Hepatocyte (in vitro differentiated cells): ENCODE results near the gene SLC25A33. TPM values are rescaled to one million over a fixed set of nuclear protein-coding genes. Genes with fewer than 3 reads are reported as not detected.
A peak's percentile ranks its signal among the peaks of the same experiment; 100 is the strongest.

Experiments used
- DNase-seq: peaks from one replicate; pipeline ENCODE4 v3.0.0-alpha.2; 2016; ENCODE audit warnings: low spot score
- H2AFZ ChIP-seq: fragments of 200-600 bp; sonication (generic); 2 replicates; pipeline ENCODE4 v1.6.0; 2016; ENCODE audit warnings: antibody characterized with exemption, mild to moderate bottlenecking
- H3K27ac ChIP-seq: fragments of 200-600 bp; sonication (generic); 2 replicates; pipeline ENCODE4 v1.5.1; 2016; ENCODE audit warnings: mild to moderate bottlenecking
- H3K27me3 ChIP-seq: fragments of 200-600 bp; sonication (generic); 2 replicates; pipeline ENCODE4 v1.6.1; 2016
- H3K36me3 ChIP-seq: fragments of 200-600 bp; sonication (generic); replicated peaks from 2 replicates; pipeline ENCODE4 v1.5.1; 2016; ENCODE audit warnings: low read depth; ENCODE audit not compliant: insufficient read depth
- H3K4me1 ChIP-seq: fragments of 200-600 bp; sonication (generic); 2 replicates; pipeline ENCODE4 v1.5.1; 2016; ENCODE audit warnings: mild to moderate bottlenecking, moderate library complexity; ENCODE audit not compliant: insufficient read depth
- H3K4me2 ChIP-seq: fragments of 200-600 bp; sonication (generic); 2 replicates; pipeline ENCODE4 v1.6.0; 2016
- H3K4me3 ChIP-seq: fragments of 200-600 bp; sonication (generic); 2 replicates; pipeline ENCODE4 v1.5.1; 2016; ENCODE audit warnings: mild to moderate bottlenecking
- H3K79me2 ChIP-seq: fragments of 200-600 bp; sonication (generic); 2 replicates; pipeline ENCODE4 v1.6.0; 2017; ENCODE audit warnings: mild to moderate bottlenecking
- H3K9me2 ChIP-seq: fragments of 200-600 bp; sonication (generic); replicated peaks from 2 replicates; pipeline ENCODE4 v1.6.0; 2017; ENCODE audit warnings: mild to moderate bottlenecking; ENCODE audit not compliant: insufficient read depth
- H3K9me3 ChIP-seq: fragments of 200-600 bp; sonication (generic); 2 replicates; pipeline ENCODE4 v1.5.1; 2016; ENCODE audit warnings: low read depth, mild to moderate bottlenecking
- H4K20me1 ChIP-seq: fragments of 200-600 bp; sonication (generic); 2 replicates; pipeline ENCODE4 v1.6.0; 2016; ENCODE audit warnings: mild to moderate bottlenecking; ENCODE audit not compliant: insufficient read depth, poor library complexity, severe bottlenecking
- EZH2 ChIP-seq: fragments of 200-600 bp; sonication (generic); IDR thresholded peaks from 2 replicates; pipeline ENCODE4 v1.6.1; 2016; ENCODE audit warnings: antibody characterized with exemption, mild to moderate bottlenecking, borderline replicate concordance
- EZH2phosphoT487 ChIP-seq: fragments of 200-600 bp; sonication (generic); IDR thresholded peaks from one replicate; pipeline ENCODE4 v1.6.1; 2018; ENCODE audit warnings: antibody characterized with exemption, mild to moderate bottlenecking, low read depth, moderate library complexity; ENCODE audit not compliant: unreplicated experiment, severe bottlenecking
- WGBS: methylation state at CpG from one replicate; pipeline ENCODE4 v1.1.6; 2016; ENCODE audit warnings: low lambda C conversion rate; ENCODE audit errors: missing lambda C conversion rate; 5-methylcytosine and 5-hydroxymethylcytosine counted together
- polyA plus RNA-seq: library from polyadenylated mRNA; unstranded; fragments of >200 nt; fragmentation: Nextera tagmentation; extraction: Ambion mirVana; gene quantifications from 2 replicates; pipeline ENCODE4 v1.2.1, GENCODE V29; 2016
- total RNA-seq: library from RNA; depleted of rRNA; stranded (reverse); fragments of >200 nt; gene quantifications from 2 replicates; pipeline ENCODE4 v1.2.3, GENCODE V29; 2014
- TF ChIP-seq, protein P1 (sequence below): fragments of 200-600 bp; sonication (generic); IDR thresholded peaks from 2 replicates; pipeline ENCODE4 v1.5.1; 2016; ENCODE audit warnings: antibody characterized with exemption, mild to moderate bottlenecking; ENCODE audit not compliant: poor library complexity

The SLC25A33 gene
- total and polyA plus RNA-seq, 2 experiments from 2014 or later = 14.4 to 21.7 TPM

DNA sequence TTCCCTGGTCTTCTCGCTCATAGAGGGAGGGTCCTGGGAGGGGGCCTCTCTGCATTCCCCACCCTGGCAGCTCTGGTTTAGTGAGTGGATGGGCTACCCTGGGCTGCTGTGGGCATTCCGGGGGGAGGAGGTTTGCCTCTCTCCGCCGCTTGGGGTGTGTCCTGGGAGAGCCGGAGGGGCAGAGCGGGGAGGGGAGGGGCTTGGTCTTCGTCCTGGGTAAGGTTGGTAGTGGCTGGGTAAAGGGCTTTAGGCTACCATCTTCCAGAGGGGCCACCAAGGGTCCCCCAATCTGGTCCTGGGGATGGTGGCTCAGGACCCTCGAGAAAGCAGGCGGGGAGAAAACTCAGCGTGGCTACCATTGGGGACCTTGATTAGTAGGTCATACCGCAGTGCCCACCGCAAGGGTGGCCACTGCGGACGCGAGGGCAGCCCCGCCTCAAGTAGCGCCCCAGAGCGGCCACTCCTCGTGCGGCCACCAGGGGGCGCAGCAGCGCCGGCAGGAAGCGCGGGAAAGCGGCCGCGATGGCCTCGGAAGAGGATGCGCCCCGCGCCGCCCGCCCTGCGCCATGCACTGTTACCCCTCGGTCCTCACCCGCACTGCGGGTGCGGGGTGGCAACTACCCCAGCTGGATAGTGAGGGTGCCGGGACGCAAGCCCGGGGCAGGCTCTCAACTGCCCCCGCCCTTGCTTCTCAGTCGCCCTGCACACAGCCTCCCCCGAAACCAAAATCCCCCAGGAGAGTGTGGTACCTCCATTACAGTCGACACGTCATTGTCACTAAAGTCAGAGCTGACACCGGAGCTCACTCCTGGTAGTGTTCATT lies 44.1 kb upstream of the SLC25A33 start:
- H3K27me3 ChIP-seq = peaks cover 4% of the 10 kb centered on the region
- TF ChIP-seq EZH2 (no peak), EZH2phosphoT487 (no peak)
- TF ChIP-seq, protein P1, sequence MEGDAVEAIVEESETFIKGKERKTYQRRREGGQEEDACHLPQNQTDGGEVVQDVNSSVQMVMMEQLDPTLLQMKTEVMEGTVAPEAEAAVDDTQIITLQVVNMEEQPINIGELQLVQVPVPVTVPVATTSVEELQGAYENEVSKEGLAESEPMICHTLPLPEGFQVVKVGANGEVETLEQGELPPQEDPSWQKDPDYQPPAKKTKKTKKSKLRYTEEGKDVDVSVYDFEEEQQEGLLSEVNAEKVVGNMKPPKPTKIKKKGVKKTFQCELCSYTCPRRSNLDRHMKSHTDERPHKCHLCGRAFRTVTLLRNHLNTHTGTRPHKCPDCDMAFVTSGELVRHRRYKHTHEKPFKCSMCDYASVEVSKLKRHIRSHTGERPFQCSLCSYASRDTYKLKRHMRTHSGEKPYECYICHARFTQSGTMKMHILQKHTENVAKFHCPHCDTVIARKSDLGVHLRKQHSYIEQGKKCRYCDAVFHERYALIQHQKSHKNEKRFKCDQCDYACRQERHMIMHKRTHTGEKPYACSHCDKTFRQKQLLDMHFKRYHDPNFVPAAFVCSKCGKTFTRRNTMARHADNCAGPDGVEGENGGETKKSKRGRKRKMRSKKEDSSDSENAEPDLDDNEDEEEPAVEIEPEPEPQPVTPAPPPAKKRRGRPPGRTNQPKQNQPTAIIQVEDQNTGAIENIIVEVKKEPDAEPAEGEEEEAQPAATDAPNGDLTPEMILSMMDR = peak; percentile 93
- 13% methylated on average over 26 of the region's 48 CpGs for WGBS
- H3K36me3 ChIP-seq = no peaks in the 10 kb centered on the region
- DNase-seq = peak; percentile 73
- H4K20me1 ChIP-seq = no peaks in the 10 kb centered on the region
- no peak overlapping the region for H3K4me3 ChIP-seq
- no peaks in the 10 kb centered on the region for H3K9me3 ChIP-seq
- H3K4me2 ChIP-seq = peak overlapping the region; percentile 84
- no peaks in the 10 kb centered on the region for H3K9me2 ChIP-seq
- H3K79me2 ChIP-seq = no peaks in the 10 kb centered on the region
- H3K27ac ChIP-seq = no peak overlapping the region
- H2AFZ ChIP-seq = peak overlapping the region; percentile 28
- H3K4me1 ChIP-seq = peaks cover 7% of the 10 kb centered on the region

- Histone ChIP-seq H4K20me1 (no peaks in the 10 kb centered on the region), H3K4me1 (peaks cover 3% of the 10 kb centered on the region), H3K9me2 (no peaks in the 10 kb centered on the region), H3K4me2 (peak overlapping the region; percentile 84), H3K27ac (no peak overlapping the region), H3K36me3 (no peaks in the 10 kb centered on the region), H3K27me3 (peaks cover 4% of the 10 kb centered on the region), H3K9me3 (no peaks in the 10 kb centered on the region), H3K4me3 (no peak overlapping the region), H3K79me2 (no peaks in the 10 kb centered on the region), H2AFZ (no peak overlapping the region)
- TF ChIP-seq, protein P1 = no peak
- TF ChIP-seq EZH2 = no peak
- no peak for TF ChIP-seq EZH2phosphoT487
- WGBS = 92% methylated on average over 8 of the region's 8 CpGs
- DNase-seq = no peak
These were observed 43.4 kb upstream of the SLC25A33 start for GRCh38 chr1:9495854-9496374.

- Histone ChIP-seq H3K79me2 (no peaks in the 10 kb centered on the region), H4K20me1 (no peaks in the 10 kb centered on the region), H3K36me3 (no peaks in the 10 kb centered on the region), H3K4me2 (no peak overlapping the region), H3K27me3 (no peaks in the 10 kb centered on the region), H3K9me2 (no peaks in the 10 kb centered on the region), H3K27ac (peak overlapping the region; percentile 46), H3K4me1 (no peaks in the 10 kb centered on the region), H3K9me3 (no peaks in the 10 kb centered on the region), H2AFZ (no peak overlapping the region), H3K4me3 (no peak overlapping the region)
- WGBS = 77% methylated on average over 17 of the region's 17 CpGs
- DNase-seq = peak; percentile 28
- TF ChIP-seq, protein P1 = no peak
- TF ChIP-seq EZH2phosphoT487 (no peak), EZH2 (no peak)
These were observed 38.2 kb upstream of the SLC25A33 start for GRCh38 chr1:9500756-9501754.
